GM19467 (cell line): ENCODE measurements around the gene CAMTA1.

Experiments used
- ATAC-seq: cut with Tn5 transposase; IDR thresholded peaks from one replicate; pipeline ENCODE4 v1.9.1; 2021; ENCODE audit warnings: mild to moderate bottlenecking, moderate library complexity; ENCODE audit not compliant: unreplicated experiment

Gene CAMTA1

DNA sequence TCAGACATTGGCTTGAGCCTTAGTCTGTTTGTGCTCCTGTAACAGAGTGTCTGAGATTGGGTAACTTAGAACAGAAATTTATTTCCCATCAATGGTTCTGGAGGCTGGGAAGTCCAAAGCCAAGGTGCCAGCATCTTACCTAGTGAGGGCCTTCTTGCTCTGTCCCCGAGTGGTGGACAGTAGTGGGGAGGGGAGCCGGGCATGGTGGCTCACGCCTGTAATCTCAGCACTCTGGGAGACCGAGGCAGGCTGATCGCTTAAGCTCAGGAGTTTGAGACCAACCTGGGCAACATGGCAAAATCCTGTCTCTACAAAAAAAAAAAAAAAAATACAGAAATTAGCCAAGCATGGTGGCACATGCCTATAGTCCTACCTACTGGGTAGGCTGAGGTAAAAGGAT, 649.3 kb downstream of the CAMTA1 start:
- ATAC-seq: no peak

DNA sequence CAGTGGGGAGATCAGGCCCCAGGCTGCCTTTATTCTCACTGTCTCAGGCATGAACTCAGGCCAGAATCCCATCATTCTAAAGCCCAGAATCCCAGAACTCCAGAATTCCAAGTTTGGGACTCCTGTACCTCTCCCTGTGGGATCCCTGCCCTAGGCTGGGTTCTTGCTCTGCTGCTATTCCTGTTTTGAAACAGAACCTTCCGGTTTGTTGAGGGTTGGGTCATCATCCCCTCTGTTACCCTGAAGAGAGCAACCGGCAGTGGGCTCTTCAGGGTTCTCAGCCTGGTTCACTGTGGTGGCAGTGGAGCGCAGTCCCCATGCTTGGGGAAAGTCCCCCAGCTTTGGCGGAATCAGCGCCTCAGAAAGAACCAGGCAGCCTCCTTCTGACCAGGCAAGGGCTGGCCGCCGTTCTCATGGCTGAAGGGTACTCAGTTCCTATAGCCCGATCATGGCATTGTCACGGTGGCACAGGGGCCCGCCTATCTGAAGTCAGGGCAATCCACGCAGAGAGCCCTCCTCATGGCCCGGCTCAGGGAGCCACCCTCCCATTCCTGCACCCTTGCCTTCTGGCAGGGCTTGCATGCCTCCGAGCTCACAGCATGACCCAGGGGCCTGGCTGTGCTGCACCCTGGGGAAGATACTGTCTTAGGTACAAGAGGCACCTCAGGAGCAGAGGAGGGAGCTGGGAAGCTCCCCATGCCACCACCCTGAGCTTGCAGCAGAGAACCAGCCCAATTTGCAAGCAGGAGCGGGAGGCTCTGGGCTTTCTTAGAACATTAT, 650.2 kb downstream of the CAMTA1 start:
- no peak for ATAC-seq

DNA sequence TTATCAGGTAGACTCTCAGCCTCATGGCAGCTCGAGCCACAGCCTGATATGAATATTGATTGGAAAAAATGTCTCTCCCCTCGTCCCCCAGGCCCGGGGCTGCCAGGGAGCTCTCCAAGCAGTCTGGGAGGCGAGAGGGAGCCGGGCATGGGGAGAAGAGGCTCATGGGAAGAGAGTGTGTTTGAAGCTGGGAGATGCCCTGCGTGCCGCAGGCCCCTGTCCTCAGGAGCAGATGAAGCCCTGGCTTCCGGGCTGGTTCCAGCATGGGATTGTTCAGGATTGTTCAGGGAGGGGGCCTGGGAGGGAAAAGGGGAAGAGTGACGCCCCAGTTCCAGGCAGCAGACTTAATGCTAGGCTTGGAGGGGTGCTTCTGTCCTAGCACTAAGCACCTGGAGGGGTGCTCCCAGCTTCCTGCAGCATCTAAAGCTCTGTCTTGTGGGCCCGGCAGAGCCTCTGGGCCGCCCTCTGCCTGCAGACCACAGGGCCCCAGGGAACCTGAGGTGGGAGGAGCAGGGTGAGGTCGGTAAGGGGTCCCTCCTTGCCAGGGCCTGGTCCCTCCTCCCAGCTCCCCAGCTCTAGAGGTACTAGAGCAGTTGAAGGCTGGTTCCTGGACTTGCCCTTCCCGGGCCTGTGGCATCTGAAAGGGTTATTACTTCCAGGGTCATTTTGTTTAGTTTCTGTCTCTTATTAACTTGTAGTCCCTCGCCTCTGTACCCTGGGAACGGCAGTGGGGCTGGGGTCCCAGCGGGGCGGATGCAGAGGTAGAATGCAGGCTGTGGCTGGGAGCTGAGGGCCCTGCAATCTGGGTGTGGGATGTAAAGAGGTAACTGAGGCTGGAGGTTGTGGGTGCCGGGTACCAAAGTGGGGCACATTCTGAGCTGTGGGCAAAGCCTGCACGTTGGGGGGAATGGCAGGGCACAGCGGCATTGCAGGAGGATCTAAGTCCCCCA, 651.1 kb downstream of the CAMTA1 start:
- ATAC-seq: no peak

DNA sequence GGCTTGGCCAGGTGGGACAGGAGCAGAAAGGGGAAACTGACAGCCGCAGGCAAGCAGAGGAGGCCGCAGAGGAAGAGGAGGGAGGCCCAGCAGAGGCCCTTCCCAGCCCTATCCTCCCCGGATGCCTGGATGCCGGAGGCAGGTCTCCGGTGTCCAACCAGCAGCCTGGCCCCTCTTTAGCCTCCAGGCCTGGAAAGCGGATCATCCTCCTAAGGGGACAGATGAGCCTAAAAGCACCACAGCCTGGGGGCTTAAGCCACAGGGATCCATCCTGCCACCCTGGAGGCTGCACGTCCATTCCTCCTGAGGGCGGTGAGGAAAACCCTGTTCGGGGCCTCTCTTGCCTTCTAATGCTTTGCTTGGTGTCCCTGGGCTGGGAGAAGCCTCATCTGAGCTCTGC, 651.8 kb downstream of the CAMTA1 start:
- no peak for ATAC-seq

DNA sequence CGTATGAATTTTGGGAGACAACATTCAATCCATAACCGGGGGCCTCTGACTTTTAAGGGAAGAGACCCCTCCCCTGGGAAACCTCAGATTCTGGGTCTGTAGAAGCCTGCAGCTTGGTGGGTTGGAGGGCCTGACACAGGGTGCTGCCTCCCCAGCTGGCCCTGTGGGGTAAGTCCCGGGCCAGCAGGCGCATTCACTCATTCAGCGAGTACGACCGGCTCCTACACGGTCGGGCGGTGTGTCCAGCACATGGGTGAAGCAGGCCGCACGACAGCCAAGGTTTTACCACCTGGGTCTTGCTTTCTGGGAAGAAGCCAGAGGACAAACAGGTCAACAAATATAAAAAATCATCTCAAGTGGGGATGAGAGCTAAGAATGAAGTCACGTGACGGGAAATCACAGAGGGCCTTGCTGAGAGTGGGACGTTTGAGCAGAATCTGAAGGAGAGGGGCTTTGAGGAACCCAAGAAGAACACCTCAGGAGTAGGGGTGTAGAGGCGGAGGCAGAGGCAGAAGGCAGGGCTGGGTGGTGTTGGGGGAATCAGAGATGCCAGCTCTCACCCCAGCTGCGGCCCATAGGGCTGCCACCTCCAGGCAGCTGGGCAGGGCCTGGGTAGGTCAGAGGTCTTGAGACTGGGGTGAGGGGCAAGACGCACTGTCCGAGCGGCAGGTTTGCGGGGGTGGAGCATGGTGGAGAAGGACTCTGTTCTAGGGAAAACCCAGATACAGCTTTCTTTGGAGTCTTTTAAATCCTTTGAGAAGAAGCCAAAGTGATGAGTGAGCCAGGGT, 652.5 kb downstream of the CAMTA1 start:
- ATAC-seq: no peak

DNA sequence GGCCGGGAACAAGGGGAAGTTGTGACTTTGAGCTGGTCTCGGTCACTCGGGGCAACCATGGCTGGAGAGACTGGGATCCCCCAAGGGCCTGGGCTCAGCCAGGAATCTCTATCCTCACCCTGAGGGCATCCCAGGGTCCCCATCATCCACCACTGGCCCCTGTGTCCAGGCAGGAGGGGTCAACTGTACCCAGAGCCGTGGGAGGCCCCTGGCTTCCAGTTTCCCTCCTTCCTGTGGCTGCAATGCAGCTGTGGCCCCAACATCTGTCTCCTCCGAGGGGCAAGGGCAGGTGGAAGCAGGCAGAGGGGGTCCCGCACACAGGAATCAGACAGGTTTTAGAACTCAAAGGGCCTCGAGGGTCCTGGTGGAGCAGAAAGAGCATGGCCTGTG, 653.1 kb downstream of the CAMTA1 start:
- ATAC-seq: no peak

DNA sequence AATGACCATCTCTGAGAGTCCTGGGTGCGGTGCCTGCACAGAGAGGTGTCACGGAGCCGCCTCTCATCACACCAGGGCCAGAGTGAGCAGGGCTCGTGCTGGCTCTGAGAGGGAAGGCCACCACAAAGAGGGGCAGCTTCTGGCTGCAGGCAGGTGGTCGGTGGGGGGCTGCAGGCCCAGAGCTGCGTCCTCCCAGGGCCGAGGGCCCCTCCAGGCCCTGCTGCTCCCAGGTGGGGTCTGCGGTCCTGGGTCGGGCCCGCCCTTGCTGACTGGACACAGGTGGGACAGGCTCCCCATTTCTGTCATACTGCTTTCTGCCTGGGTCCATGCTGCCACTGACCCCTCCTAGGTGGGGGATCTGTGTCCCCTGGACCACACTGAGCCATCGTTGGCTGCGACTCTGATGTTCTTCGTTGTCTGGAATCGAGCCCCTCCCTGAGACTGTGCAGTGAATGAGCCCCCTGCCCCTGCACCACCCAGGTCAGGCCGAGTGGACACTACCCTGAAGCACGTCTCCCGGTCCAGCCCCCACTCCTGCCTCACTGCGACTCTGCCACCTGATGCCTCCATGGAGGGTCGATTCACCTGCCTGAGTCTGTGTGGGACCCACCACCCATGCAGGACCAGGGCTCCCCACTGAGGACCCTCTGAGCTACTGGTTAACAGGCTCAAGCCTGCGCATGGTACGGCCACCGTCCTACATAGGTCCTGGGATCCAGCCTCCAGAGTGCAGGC, 653.8 kb downstream of the CAMTA1 start:
- ATAC-seq: no peak

DNA sequence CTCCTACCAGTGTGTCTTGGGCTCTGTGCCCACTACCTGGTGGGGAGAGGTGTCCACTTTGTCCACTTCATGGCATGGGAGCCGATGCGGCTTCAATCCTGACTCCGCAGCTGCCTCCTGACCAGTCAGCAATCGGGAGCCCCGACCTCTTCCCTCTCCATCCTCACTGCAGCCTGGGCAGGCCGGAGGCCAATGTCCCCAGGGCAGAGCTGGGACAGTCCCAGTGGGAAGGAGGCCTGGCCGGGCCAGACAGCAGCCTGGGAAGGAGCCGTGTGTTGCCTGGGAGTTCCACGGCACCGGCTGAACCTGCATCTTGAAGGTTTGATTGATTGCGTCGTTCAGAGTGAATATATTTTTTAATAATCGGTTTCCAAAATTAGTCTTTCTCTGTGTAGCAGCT, 654.9 kb downstream of the CAMTA1 start:
- ATAC-seq: no peak

DNA sequence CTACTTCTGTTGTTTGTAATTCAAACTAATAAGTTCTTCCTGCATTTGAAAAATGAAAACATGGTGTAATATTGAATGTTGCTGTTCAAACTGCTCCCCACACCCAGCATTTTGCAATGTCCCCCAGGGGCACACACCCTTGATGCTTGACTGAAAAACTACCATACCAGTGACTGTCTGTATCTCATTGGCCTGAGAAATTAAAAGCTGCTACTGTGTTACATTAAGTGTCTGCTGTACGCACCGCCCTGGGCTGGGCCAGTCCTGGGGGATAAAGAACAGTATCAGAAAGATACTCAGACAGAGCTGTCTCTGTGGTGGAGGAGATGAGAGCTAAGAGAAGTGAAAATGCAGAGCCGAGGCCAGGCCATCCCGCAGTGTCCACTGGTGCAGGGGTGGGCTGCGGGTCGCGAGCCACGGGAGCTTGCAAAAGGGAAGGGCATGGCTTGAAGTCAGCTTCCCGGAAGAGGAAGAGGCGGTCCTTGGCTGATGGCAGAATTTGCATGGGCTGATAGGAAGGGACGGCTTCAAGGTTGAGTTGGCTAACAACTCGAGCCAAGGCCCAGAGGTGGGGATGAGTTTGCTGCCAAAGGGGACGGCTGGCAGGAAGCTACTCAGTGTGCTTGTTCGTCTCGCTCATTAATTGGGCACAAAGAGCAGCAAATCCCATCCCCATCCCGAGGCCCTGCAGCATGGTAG, 656.0 kb downstream of the CAMTA1 start:
- ATAC-seq: no peak

DNA sequence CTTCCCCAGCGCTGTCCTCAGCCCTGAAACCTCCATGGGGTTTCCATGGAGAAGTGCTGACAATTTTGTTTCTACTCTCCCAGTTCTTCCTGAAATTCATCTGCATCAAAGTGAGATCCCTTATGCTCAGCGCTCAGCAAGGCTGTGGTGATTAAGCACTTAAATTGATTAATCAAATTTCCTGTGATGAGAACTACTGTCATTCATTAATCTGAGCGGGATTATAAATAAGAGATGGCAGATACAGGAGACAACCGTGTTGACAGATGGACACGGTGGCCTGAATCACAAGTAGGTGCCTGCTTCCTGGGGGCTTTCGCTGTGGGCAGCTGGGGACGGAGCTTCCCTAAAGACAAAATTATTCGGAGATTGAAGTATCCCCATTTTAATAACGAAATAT, 656.8 kb downstream of the CAMTA1 start:
- no peak for ATAC-seq

DNA sequence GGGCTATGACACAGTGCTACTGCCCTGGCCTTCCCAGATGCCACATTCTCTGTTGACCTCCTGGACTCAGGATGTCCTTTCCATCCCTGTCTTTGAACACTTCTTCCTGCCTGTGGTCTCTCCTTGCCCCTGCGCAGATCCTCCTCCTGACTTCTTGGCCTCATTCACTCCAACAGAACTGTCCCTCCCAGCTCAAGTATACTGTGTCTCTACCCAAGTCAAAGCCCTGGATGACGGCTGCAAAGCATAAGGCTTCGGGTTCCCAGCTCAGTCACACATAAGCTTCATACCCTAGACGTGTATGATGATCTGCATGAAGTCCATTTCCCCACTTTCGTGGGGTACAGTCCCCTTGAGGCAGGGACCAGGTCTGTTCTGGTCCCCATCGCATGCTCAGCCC, 657.7 kb downstream of the CAMTA1 start:
- ATAC-seq: no peak

DNA sequence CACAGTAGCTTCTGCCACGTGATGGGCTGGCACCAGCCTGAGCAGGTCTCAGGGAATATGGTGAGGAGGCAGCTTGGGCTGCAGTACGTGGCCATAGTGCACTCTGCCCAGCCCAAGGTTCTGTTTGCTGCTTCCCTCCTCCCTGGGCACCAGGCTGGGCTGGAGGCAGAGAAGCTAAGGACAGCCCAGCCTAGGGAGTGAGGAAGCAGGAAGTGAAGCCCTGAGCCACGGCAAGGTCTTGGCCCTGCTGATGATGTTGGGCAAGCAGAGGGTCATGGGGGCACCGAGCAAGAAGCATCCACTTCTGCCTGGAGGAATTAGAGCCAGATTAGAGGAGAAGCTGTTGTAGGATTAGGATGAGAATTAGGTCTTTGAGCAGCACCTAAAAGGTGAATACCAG, 659.1 kb downstream of the CAMTA1 start:
- ATAC-seq: no peak

DNA sequence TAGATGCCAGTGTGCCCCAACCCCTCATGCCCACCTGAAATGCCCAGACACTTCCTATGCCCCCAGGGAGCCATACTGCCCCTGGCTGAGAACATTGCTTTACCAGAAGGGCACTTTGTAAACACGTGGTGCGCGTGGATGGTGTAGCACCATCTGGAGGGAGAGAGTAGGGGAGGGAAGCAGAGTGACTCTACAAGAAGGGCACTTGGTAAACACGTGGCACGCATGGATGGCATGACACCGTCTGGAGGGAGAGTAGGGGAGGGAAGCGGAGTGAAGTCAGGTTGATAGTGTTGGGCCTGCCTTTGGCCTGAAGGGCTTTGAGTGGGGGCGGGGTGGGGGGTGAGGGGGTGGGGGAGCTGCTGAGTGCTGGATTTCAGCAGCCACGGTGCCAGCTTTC, 661.8 kb downstream of the CAMTA1 start:
- no peak for ATAC-seq

DNA sequence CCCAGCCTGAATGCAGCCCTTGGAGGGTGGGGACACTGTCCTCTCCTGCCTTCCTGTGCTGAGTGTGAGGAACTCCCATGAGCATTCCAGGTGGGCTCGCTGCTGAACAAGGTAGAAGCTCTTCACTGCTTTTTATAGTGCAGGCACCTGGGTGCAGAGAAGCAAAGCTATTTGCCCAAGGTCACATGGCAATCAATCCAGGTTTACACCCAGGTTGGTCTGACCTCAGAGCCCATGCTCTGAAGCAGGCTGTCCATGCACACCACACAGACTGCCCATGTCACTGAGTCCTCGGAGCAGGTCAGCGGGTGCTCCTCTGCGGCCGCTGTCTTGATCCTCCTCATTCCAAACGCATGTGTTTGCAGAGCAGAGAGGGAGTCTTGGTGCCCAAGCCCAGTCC, 662.5 kb downstream of the CAMTA1 start:
- no peak for ATAC-seq

DNA sequence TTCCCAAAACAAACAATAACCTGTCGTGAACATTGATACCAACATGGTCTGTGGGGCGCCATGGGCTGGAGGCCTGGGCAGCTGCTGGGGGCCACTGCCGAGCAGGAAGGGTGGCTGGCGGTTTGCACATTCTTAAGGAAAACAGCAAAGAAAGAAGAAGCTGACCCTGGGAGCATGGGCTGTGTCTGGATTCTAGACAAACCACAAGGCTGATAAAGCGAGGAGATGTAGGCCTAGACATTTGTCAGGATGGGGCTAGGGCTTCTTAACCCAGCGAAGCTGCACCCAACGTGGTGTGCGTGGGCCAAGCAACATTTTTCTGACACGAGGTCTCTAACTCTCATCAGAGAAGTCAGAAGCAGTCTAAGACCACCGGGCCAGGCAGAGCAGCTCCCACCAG, 663.7 kb downstream of the CAMTA1 start:
- ATAC-seq: no peak

DNA sequence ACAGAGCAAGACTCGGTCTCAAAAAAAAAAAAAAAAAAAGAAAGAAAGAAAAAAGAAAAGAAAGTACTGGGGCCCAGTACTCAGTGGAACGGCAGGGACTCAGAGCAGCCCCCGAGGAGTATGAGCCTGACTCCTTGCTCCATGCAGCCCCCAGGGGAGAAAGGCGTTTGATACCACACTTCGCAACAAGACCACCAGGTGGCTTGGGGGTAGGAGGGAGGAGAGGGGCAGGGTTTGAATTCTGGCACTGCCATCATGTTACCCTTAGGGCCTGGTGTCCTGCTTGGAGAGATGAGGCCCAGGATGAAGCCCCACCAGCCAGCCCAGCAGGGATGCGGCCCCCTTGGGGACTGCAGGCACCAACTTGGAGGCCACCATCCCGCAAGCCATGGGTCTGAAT, 664.5 kb downstream of the CAMTA1 start:
- no peak for ATAC-seq

DNA sequence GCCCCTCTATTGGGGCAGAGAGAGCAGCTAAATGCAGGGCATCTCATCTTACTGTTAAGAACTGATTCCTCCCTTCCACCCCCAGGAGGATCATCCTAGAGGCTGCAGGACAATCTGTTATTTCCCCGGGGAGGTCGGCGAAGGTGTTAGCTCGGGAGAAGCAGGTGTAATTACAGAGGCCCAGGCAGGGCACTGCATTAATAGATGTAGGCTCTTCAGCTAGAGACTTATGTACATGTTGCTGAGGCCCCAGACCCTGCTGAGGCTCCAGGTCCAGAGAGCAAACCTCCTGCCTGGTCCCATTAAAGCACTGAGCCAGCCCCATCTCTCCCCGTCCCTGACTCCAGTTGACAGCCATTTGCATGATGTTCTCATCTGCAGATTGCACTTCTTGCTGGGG, 665.6 kb downstream of the CAMTA1 start:
- no peak for ATAC-seq

DNA sequence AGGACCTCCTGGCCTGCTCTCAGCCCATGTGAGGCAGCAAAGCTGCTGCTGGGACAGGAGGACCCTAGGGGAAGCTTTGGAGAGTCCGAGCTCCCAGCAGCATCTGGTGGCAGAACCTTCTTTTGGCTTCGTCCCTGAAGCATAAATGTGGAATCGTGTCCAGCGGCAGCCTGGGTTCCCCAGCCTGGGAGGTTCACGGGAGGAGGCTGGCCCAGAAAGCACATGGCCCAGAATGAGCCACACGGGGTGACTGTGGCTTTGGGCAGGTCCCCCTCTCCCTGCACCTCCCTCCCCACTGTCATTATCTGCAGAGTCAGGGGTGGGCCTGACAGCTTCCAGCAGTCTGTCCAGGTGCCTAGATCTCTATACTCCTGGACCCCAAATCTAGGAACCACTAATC, 667.8 kb downstream of the CAMTA1 start:
- ATAC-seq: no peak

DNA sequence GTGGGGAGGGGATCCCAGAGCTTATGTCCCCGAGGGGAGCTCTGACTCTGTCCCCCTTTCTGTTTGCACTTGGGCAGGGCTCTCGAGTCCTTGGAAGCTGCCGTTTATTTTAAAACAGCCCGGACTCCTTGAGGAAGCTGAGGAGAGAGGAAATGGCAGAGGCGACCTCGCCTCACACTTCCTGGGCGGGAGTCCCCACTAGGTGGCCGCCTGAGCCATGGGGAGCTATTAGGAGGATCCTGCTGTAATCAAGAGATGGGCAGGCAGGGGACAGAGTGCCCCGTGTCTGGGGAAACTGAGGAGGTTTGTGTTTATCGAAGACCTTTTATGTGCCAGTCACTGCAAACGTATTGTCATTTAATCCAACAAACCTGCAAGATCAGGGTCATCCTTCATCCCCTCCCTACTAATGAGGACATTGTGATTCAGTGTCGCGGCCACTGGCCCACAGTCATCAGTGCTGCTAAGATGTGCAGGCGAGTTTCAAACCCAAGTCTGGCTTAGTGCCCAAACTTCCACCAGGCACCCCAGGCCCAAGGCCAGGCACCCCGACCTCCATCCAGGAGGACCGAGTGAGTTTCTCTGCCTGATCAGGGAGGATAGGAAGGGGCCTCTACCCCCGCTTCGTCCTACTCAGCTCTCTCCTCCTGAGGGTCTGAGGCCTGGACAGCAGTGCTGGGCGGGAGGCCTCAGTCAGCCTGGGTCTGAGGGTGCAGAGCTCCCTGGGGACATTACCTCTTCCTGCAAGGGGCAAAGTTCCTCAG, 669.0 kb downstream of the CAMTA1 start:
- no peak for ATAC-seq
